Natural killer cell (primary cell): Measurements from ENCODE around the gene MMP17. TPM values are rescaled to one million over a fixed set of nuclear protein-coding genes. Genes with fewer than 3 reads are reported as not detected.

Source experiments
- ATAC-seq, 3 donors: fragments of 150-1000 bp in 2 of 3; fragments of 200-7000 bp in 1 of 3; cut with Tn5 transposase; 1 replicate in 1 of 3; 2 replicates in 2 of 3; pipeline ENCODE4 v1.10.0; 2021; ENCODE audit warnings: mild to moderate bottlenecking in 2 of 3, moderate library complexity in 2 of 3
- DNase-seq, 2 donors: peaks; one replicate each; pipeline versions ENCODE4 v3.0.0 to v3.0.0-alpha.2; 2013 to 2021; ENCODE audit warnings: mixed read lengths in 1 of 2
- H3K27ac ChIP-seq: one replicate; pipeline ENCODE4 v1.5.1; 2013; ENCODE audit warnings: mild to moderate bottlenecking, low read length
- H3K27me3 ChIP-seq: one replicate; pipeline ENCODE4 v1.6.1; 2013; ENCODE audit warnings: low read length; ENCODE audit not compliant: control insufficient read depth, insufficient read depth
- H3K36me3 ChIP-seq: one replicate; pipeline ENCODE4 v1.6.1; 2013; ENCODE audit warnings: low read length; ENCODE audit not compliant: control insufficient read depth, insufficient read depth
- H3K4me1 ChIP-seq: one replicate; pipeline ENCODE4 v1.6.1; 2013; ENCODE audit warnings: low read length; ENCODE audit not compliant: control insufficient read depth, insufficient read depth
- H3K4me3 ChIP-seq: one replicate; pipeline ENCODE4 v1.5.1; 2013; ENCODE audit warnings: low read length
- H3K9me3 ChIP-seq: one replicate; pipeline ENCODE4 v1.6.1; 2013; ENCODE audit warnings: low read length; ENCODE audit not compliant: control insufficient read depth, insufficient read depth
- H3K27ac Mint-ChIP-seq, 2 donors: one replicate each; pipeline ENCODE4 v1.8.0; 2022; ENCODE audit warnings: mild to moderate bottlenecking in 2 of 2, mixed read lengths in 2 of 2, moderate library complexity in 1 of 2
- H3K27me3 Mint-ChIP-seq, 2 donors: one replicate each; pipeline ENCODE4 v1.8.0; 2022; ENCODE audit warnings: low read depth in 2 of 2, mixed read lengths in 2 of 2
- H3K36me3 Mint-ChIP-seq: one replicate; pipeline ENCODE4 v1.8.0; 2022; ENCODE audit warnings: mixed read lengths
- H3K4me1 Mint-ChIP-seq, 2 donors: one replicate each; pipeline ENCODE4 v1.8.0; 2022; ENCODE audit warnings: mixed read lengths in 2 of 2
- H3K4me3 Mint-ChIP-seq: one replicate; pipeline ENCODE4 v1.8.0; 2022; ENCODE audit warnings: mild to moderate bottlenecking, moderate library complexity, mixed read lengths
- H3K9me3 Mint-ChIP-seq, 2 donors: one replicate each; pipeline ENCODE4 v1.8.0; 2022; ENCODE audit warnings: mixed read lengths in 2 of 2
- CTCF ChIP-seq: fragments of 200-600 bp; IDR thresholded peaks from one replicate; pipeline ENCODE4 v1.8.0; 2022; ENCODE audit warnings: antibody characterized with exemption
- WGBS: methylation state at CpG from one replicate; pipeline ENCODE4 v1.1.7; 2013; ENCODE audit warnings: missing lambda C conversion rate; ENCODE audit not compliant: insufficient coverage; 5-methylcytosine and 5-hydroxymethylcytosine counted together
- intact Hi-C: fragments of 100-400 bp; cut with micrococcal nuclease; formaldehyde crosslinking; loops from one replicate; pipeline ENCODE4 v1.14.2; 2022
- total RNA-seq, 4 donors: library from RNA; stranded (reverse); fragments of 120-200 nt in 1 of 4; gene quantifications; one replicate each; pipeline versions ENCODE4 v1.2.3 to v1.2.4, GENCODE V29; 2013 to 2022

MMP17 gene
- total RNA-seq, 3 donors from 2014 or later (not counting 1 experiment from before 2014, with no cell fraction given) = 1.6 to 2.0 (median 1.7) TPM

GRCh38 chr12:131894981-131895639 lies 66.9 kb downstream of the MMP17 start:
- peaks cover 0 to 27% of the 10 kb centered on the region in 2 donors for H3K4me1 Mint-ChIP-seq
- H3K27me3 Mint-ChIP-seq = peaks cover 0 to under 1% of the 10 kb centered on the region in 2 donors
- Histone ChIP-seq H3K4me1 (peaks cover 21% of the 10 kb centered on the region), H3K9me3 (no peaks in the 10 kb centered on the region), H3K36me3 (no peaks in the 10 kb centered on the region), H3K27ac (peak overlapping the region; percentile 9), H3K27me3 (no peaks in the 10 kb centered on the region), H3K4me3 (peak overlapping the region; percentile 52)
- ATAC-seq (no peak), DNase-seq (peak in 1 of 2 donors; percentile 31)
- peak overlapping the region; percentile 88 for H3K4me3 Mint-ChIP-seq
- H3K36me3 Mint-ChIP-seq = no peaks in the 10 kb centered on the region
- WGBS = 2% methylated on average over 54 of the region's 54 CpGs
- peak overlapping the region; percentile 77 to 92 for H3K27ac Mint-ChIP-seq
- TF ChIP-seq CTCF = no peak
- no peaks in the 10 kb centered on the region for H3K9me3 Mint-ChIP-seq
- intact Hi-C loops = no loop called here

GRCh38 chr12:131895640-131896079 lies 67.5 kb downstream of the MMP17 start:
- 7% methylated on average over 9 of the region's 12 CpGs for WGBS
- intact Hi-C loops = loop anchor here (1.0 kb wide), 2 partner anchors 34 to 54 kb away; partner anchors contain the start of genes EP400 and PUS1
- peak overlapping the region; percentile 77 to 92 for H3K27ac Mint-ChIP-seq
- H3K9me3 Mint-ChIP-seq = no peaks in the 10 kb centered on the region
- TF ChIP-seq CTCF = no peak
- Histone ChIP-seq H3K36me3 (no peaks in the 10 kb centered on the region), H3K27ac (peak overlapping the region; percentile 9), H3K4me1 (peaks cover 21% of the 10 kb centered on the region), H3K4me3 (peak overlapping the region; percentile 52), H3K27me3 (no peaks in the 10 kb centered on the region), H3K9me3 (no peaks in the 10 kb centered on the region)
- ATAC-seq (no peak), DNase-seq (peak in 1 of 2 donors; percentile 49)
- no peaks in the 10 kb centered on the region for H3K27me3 Mint-ChIP-seq
- no peaks in the 10 kb centered on the region for H3K36me3 Mint-ChIP-seq
- peak overlapping the region; percentile 88 for H3K4me3 Mint-ChIP-seq
- peaks cover 0 to 31% of the 10 kb centered on the region in 2 donors for H3K4me1 Mint-ChIP-seq

DNA sequence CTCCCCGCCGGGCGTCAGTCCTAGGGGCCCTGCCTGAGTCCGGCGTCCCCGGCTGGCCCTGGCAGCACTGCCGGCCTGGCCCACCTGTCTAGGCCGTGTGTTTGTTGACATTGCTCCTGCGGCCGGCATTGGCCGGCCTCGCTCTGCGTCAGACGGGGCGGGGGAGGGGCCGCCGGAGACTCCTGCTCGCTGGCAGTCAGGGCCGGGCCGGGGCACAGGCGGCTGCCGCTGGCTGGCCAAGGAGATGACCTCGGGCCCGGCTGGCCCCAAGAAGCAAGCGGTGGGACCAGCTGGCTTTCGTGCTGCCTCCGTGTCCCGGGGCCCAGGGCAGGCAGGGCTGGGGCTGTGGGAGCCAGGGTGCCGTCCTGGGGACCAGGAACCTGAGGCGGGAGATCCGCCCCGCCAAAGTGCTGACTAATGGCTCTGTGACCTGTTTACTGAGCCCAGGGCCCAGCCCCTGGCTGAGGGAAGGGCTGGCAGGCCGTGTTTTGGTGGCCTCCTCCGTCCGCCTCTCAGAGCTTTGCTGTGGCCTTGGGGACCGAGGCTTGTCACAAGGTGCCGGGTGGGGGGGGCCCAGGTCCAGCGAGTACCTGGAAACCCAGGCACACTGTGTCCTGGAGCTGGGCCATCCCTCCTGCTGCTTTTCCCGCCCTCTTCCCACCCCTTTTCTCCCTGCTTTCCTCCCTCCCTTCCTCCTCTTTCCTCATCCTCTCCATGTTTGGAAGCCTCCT lies 68.1 kb downstream of the MMP17 start:
- intact Hi-C loops = loop anchor here (1.0 kb wide), 2 partner anchors 33 to 53 kb away; partner anchors contain the start of genes EP400 and PUS1
- Histone ChIP-seq H3K9me3 (no peaks in the 10 kb centered on the region), H3K27ac (peak overlapping the region; percentile 43), H3K4me1 (peaks cover 21% of the 10 kb centered on the region), H3K4me3 (peak overlapping the region; percentile 52), H3K36me3 (no peaks in the 10 kb centered on the region), H3K27me3 (no peaks in the 10 kb centered on the region)
- DNase-seq (peak; percentile 71 to 78), ATAC-seq (peak; percentile 71 to 85 (median 73))
- Mint-ChIP-seq H3K27me3 (no peaks in the 10 kb centered on the region), H3K4me1 (peaks cover 0 to 31% of the 10 kb centered on the region in 2 donors), H3K9me3 (no peaks in the 10 kb centered on the region), H3K36me3 (no peaks in the 10 kb centered on the region), H3K27ac (peak overlapping the region; percentile 77 to 92), H3K4me3 (peak overlapping the region; percentile 88)
- WGBS = 5% methylated on average over 39 of the region's 39 CpGs
- TF ChIP-seq CTCF = no peak
